ENCODE results near the gene SZT2. TPM values are rescaled to one million over a fixed set of nuclear protein-coding genes. Genes with fewer than 3 reads are reported as not detected.

The SZT2 gene
- total RNA-seq, 5 donors from 2014 or later (not counting 1 experiment from before 2014, with no cell fraction given): 106 to 137 (median 130) TPM

DNA sequence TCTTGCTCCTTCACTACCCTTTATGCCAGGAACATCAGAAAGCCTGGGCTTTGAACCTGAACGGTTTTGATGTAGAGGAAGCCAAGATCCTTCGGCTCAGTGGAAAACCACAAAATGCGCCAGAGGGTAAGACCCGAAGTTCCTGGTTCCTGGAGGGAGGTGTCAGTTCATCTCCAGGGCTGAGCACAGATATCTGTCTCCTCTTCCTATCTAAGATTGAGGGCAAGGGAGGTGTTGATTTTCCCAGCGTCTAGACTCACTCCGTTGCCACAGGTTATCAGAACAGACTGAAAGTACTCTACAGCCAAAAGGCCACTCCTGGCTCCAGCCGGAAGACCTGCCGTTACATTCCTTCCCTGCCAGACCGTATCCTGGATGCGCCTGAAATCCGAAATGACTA is 30.0 kb upstream of the SZT2 start:
- Mint-ChIP-seq H3K36me3 (peaks cover 24% of the 10 kb centered on the region), H3K27ac (no peak overlapping the region), H3K4me3 (peak overlapping the region; percentile 66 to 87 (median 85)), H3K27me3 (no peaks in the 10 kb centered on the region), H3K4me1 (peaks cover 17 to 28% (median 19%) of the 10 kb centered on the region in 3 donors), H3K9me3 (no peaks in the 10 kb centered on the region)
- Histone ChIP-seq H3K4me3 (ENCODE audit: control insufficient read depth in 1 of 2, extremely low read depth in 1 of 2, low read length in 1 of 2) (no peak overlapping the region), H3K4me1 (ENCODE audit: control insufficient read depth in 1 of 2, extremely low read depth in 1 of 2, insufficient read depth in 2 of 2, low read length in 2 of 2) (peaks cover 5 to 15% of the 10 kb centered on the region in 2 experiments), H3K36me3 (ENCODE audit: control insufficient read depth in 2 of 2, extremely low read depth in 1 of 2, insufficient read depth in 1 of 2, low read length in 1 of 2) (peaks cover 7 to 27% of the 10 kb centered on the region in 2 donors), H3K27me3 (replicated peaks in 1 of 2; ENCODE audit: control insufficient read depth in 2 of 2, extremely low read depth in 1 of 2, insufficient read depth in 2 of 2, low read length in 1 of 2) (no peaks in the 10 kb centered on the region), H3K27ac (ENCODE audit: low read length) (no peak overlapping the region), H3K9me3 (no peaks in the 10 kb centered on the region)
- ChIA-PET CTCF (no interaction called here), POLR2A (interaction anchor here in 1 of 2 donors (0.6 kb wide), 1 partner anchor 1852 kb away, joined by 12 read pairs; no protein-coding TSS in a partner anchor)
- DNase-seq (no peak), ATAC-seq (replicated peaks in 1 of 4) (no peak)
- 53% methylated on average over 3 of the region's 11 CpGs for WGBS (ENCODE audit: insufficient coverage)

DNA sequence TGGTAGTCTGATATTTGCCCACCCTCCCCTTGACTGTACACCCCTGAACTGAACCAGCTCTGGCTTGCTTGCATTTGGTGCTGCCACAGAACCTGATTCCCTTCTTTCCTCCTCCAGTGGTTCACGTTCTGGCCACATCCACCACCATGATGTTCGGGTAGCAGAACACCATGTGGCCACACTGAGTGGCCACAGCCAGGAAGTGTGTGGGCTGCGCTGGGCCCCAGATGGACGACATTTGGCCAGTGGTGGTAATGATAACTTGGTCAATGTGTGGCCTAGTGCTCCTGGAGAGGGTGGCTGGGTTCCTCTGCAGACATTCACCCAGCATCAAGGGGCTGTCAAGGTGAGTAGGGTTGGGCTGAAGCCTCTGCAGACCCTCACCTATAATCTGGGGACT is 29.1 kb upstream of the SZT2 start:
- H3K4me3 Mint-ChIP-seq: no peak overlapping the region
- 27% methylated on average over 2 of the region's 4 CpGs for WGBS (ENCODE audit: insufficient coverage)
- CTCF ChIA-PET: no interaction called here

DNA sequence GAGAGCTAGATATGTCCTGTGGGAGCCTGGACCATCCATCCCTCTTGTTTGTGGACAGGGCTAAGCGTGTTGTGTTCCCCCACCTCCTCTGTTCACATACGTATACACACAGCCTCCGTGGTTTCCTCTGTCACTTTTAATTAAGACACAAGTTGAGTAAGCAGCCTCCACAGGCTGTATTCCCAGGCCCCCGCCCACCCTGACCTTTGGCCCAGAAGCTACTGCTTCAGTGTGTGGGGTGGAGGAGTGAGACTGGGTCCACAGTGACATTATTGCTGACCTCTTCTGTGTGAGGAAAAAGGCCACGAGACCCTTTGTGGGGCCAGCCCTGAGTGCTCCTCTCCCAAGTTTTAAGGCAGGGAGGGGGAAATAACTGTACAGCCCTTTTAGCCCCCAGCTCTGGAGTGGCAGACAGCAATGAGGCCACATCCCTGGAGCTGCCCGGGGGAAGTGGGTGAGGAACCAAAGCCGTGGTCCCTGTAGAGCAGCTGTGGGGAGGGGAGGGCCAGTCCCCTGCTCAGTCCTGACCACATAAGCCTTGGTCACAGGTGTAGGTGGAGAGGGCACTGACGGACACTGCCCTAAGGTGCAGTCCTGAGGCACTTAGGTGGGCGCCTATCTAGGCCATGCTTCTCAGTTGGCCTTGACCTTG is 26.3 kb upstream of the SZT2 start:
- POLR2A ChIA-PET: interaction anchor here in 1 of 2 donors (0.6 kb wide), 1 partner anchor 32 kb away, joined by 6 read pairs; no protein-coding TSS in a partner anchor
- H3K27me3 ChIP-seq (replicated peaks in 1 of 2; ENCODE audit: control insufficient read depth in 2 of 2, extremely low read depth in 1 of 2, insufficient read depth in 2 of 2, low read length in 1 of 2): no peaks in the 10 kb centered on the region
- peaks cover 29% of the 10 kb centered on the region for H3K36me3 Mint-ChIP-seq

More for the DNA sequence above, 29.1 kb upstream of the SZT2 start:
- no peaks in the 10 kb centered on the region for H3K27me3 ChIP-seq (replicated peaks in 1 of 2; ENCODE audit: control insufficient read depth in 2 of 2, extremely low read depth in 1 of 2, insufficient read depth in 2 of 2, low read length in 1 of 2)
- no peaks in the 10 kb centered on the region for H3K27me3 Mint-ChIP-seq
- H3K36me3 Mint-ChIP-seq: peaks cover 29% of the 10 kb centered on the region
- ATAC-seq (replicated peaks in 1 of 4) (no peak), DNase-seq (no peak)
- H3K9me3 Mint-ChIP-seq: no peaks in the 10 kb centered on the region
- no peak overlapping the region for H3K27ac Mint-ChIP-seq
- peaks cover 22 to 37% (median 26%) of the 10 kb centered on the region in 3 donors for H3K4me1 Mint-ChIP-seq
- H3K4me3 ChIP-seq (ENCODE audit: control insufficient read depth in 1 of 2, extremely low read depth in 1 of 2, low read length in 1 of 2): no peak overlapping the region
- no peaks in the 10 kb centered on the region for H3K9me3 ChIP-seq
- no peak overlapping the region for H3K27ac ChIP-seq (ENCODE audit: low read length)
- POLR2A ChIA-PET: no interaction called here
- peaks cover 5 to 16% of the 10 kb centered on the region in 2 experiments for H3K4me1 ChIP-seq (ENCODE audit: control insufficient read depth in 1 of 2, extremely low read depth in 1 of 2, insufficient read depth in 2 of 2, low read length in 2 of 2)
- peaks cover 7 to 35% of the 10 kb centered on the region in 2 donors for H3K36me3 ChIP-seq (ENCODE audit: control insufficient read depth in 2 of 2, extremely low read depth in 1 of 2, insufficient read depth in 1 of 2, low read length in 1 of 2)

DNA sequence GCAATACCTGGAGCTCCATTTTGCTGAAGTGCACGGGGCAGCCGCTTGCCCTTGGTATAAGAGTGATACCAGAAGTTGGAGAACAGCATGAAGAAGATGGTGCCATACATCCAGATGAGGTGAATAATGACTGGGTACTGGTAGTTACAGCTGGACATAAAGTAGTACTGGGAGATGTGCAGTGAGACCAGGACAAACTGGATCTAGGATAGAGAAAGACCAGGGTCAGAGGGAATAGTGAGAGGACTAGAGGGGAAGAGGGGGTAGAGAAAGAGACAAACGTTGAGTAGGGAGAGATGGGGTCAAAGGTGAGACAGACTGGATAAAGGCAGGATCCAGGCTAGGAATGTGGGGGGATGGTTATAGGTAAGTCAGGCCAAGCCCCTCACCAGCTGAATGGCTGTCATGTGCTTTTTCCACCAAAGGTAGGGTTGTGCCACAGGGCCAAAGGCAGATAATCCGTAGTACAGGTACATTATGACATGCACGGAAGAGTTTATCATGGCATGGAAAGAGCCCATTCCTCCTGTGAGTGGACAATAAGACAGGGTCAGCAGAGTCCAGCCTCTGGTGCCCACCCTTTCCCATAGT is 25.7 kb upstream of the SZT2 start:
- DNase-seq (no peak), ATAC-seq (replicated peaks in 1 of 4) (no peak)
- H3K27me3 ChIP-seq (replicated peaks in 1 of 2; ENCODE audit: control insufficient read depth in 2 of 2, extremely low read depth in 1 of 2, insufficient read depth in 2 of 2, low read length in 1 of 2): no peaks in the 10 kb centered on the region
- peaks cover 4 to 33% of the 10 kb centered on the region in 2 experiments for H3K4me1 ChIP-seq (ENCODE audit: control insufficient read depth in 1 of 2, extremely low read depth in 1 of 2, insufficient read depth in 2 of 2, low read length in 2 of 2)
- H3K9me3 ChIP-seq: no peaks in the 10 kb centered on the region
- Mint-ChIP-seq H3K27me3 (no peaks in the 10 kb centered on the region), H3K9me3 (no peaks in the 10 kb centered on the region), H3K36me3 (peaks cover 29% of the 10 kb centered on the region), H3K4me3 (no peak overlapping the region), H3K27ac (no peak overlapping the region), H3K4me1 (peaks cover 36 to 47% (median 40%) of the 10 kb centered on the region in 3 donors)
- WGBS (ENCODE audit: insufficient coverage): 84% methylated on average over 5 of the region's 5 CpGs
- H3K4me3 ChIP-seq (ENCODE audit: control insufficient read depth in 1 of 2, extremely low read depth in 1 of 2, low read length in 1 of 2): no peak overlapping the region
- H3K36me3 ChIP-seq (ENCODE audit: control insufficient read depth in 2 of 2, extremely low read depth in 1 of 2, insufficient read depth in 1 of 2, low read length in 1 of 2): peaks cover 7 to 35% of the 10 kb centered on the region in 2 donors
- H3K27ac ChIP-seq (ENCODE audit: low read length): no peak overlapping the region
- ChIA-PET CTCF (no interaction called here), POLR2A (interaction anchor here in 1 of 2 donors (0.6 kb wide), 2 partner anchors 9 to 31 kb away, joined by 6 read pairs; no protein-coding TSS in a partner anchor)

More for the DNA sequence above, 26.3 kb upstream of the SZT2 start:
- CTCF ChIA-PET: interaction anchor here in 1 of 2 donors (0.6 kb wide), 1 partner anchor 8 kb away, joined by 3 read pairs; no protein-coding TSS in a partner anchor
- peaks cover 32 to 47% (median 37%) of the 10 kb centered on the region in 3 donors for H3K4me1 Mint-ChIP-seq
- H3K9me3 Mint-ChIP-seq: no peaks in the 10 kb centered on the region
- Histone ChIP-seq H3K9me3 (no peaks in the 10 kb centered on the region), H3K4me3 (ENCODE audit: control insufficient read depth in 1 of 2, extremely low read depth in 1 of 2, low read length in 1 of 2) (no peak overlapping the region), H3K36me3 (ENCODE audit: control insufficient read depth in 2 of 2, extremely low read depth in 1 of 2, insufficient read depth in 1 of 2, low read length in 1 of 2) (peaks cover 7 to 35% of the 10 kb centered on the region in 2 donors), H3K27ac (ENCODE audit: low read length) (no peak overlapping the region), H3K4me1 (ENCODE audit: control insufficient read depth in 1 of 2, extremely low read depth in 1 of 2, insufficient read depth in 2 of 2, low read length in 2 of 2) (peaks cover 0 to 30% of the 10 kb centered on the region in 2 experiments)
- H3K27me3 Mint-ChIP-seq: no peaks in the 10 kb centered on the region
- WGBS (ENCODE audit: insufficient coverage): 73% methylated on average over 4 of the region's 9 CpGs
- DNase-seq (no peak), ATAC-seq (replicated peaks in 1 of 4) (no peak)
- H3K27ac Mint-ChIP-seq: no peak overlapping the region
- no peak overlapping the region for H3K4me3 Mint-ChIP-seq

DNA sequence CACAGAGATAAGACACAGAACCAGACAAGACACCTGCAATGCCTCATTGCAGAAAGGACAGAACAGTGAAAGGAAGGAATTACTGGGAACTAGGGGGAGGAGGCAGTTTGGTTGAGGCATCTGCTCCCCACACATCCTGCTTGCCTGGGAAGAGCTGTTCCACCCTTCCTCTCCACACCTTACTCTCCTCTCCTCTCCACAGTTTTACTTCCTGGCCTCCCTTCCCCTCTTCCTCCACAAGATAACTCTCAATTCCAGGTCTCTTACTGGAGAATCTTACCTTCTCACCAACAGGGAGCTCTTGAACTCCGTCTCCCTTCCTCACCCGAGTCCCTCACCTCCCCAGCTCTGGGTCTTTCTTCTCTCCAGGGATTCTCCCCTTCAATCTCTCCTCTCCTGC is 24.0 kb upstream of the SZT2 start:
- Mint-ChIP-seq H3K9me3 (no peaks in the 10 kb centered on the region), H3K36me3 (peaks cover 29% of the 10 kb centered on the region), H3K4me3 (peak overlapping the region; percentile 81 to 97 (median 87)), H3K4me1 (peaks cover 36 to 44% (median 37%) of the 10 kb centered on the region in 3 donors), H3K27ac (peak overlapping the region; percentile 88 to 91), H3K27me3 (no peaks in the 10 kb centered on the region)
- 94% methylated on average over 2 of the region's 2 CpGs for WGBS (ENCODE audit: insufficient coverage)
- ChIA-PET CTCF (no interaction called here), POLR2A (no interaction called here)
- peak overlapping the region; percentile 74 for H3K27ac ChIP-seq (ENCODE audit: low read length)
- H3K9me3 ChIP-seq: no peaks in the 10 kb centered on the region
- H3K36me3 ChIP-seq (ENCODE audit: control insufficient read depth in 2 of 2, extremely low read depth in 1 of 2, insufficient read depth in 1 of 2, low read length in 1 of 2): peaks cover 7 to 35% of the 10 kb centered on the region in 2 donors
- no peaks in the 10 kb centered on the region for H3K27me3 ChIP-seq (replicated peaks in 1 of 2; ENCODE audit: control insufficient read depth in 2 of 2, extremely low read depth in 1 of 2, insufficient read depth in 2 of 2, low read length in 1 of 2)
- ATAC-seq (replicated peaks in 1 of 4) (no peak), DNase-seq (no peak)
- peaks cover 4 to 36% of the 10 kb centered on the region in 2 experiments for H3K4me1 ChIP-seq (ENCODE audit: control insufficient read depth in 1 of 2, extremely low read depth in 1 of 2, insufficient read depth in 2 of 2, low read length in 2 of 2)
- H3K4me3 ChIP-seq (ENCODE audit: control insufficient read depth in 1 of 2, extremely low read depth in 1 of 2, low read length in 1 of 2): no peak overlapping the region

DNA sequence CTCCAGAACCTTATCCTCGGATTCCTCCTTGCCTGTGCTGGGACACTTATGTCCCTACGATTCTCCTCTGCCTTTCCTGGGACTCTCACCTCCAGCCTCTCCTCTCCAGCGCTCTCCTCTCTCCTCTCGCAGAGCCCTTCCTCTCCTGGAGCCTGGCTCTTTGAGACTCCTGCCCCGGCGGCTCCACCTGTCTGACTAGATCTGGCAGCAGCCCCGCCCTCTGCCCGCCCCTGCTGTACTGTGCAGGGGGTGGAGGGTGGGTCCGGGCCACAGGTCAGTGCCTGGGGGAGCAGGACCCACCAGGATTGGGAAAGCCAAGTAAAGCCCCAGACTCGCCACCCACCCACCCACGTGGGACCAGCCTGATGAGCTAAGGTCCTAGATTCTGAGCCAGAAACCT is 23.5 kb upstream of the SZT2 start:
- ChIA-PET POLR2A (no interaction called here), CTCF (no interaction called here)
- Mint-ChIP-seq H3K27ac (peak overlapping the region; percentile 88 to 91), H3K4me3 (peak overlapping the region; percentile 81 to 97 (median 87)), H3K9me3 (no peaks in the 10 kb centered on the region), H3K27me3 (no peaks in the 10 kb centered on the region), H3K36me3 (peaks cover 28% of the 10 kb centered on the region), H3K4me1 (peaks cover 40 to 48% (median 42%) of the 10 kb centered on the region in 3 donors)
- ATAC-seq (replicated peaks in 1 of 4) (no peak), DNase-seq (no peak)
- Histone ChIP-seq H3K27me3 (replicated peaks in 1 of 2; ENCODE audit: control insufficient read depth in 2 of 2, extremely low read depth in 1 of 2, insufficient read depth in 2 of 2, low read length in 1 of 2) (no peaks in the 10 kb centered on the region), H3K36me3 (ENCODE audit: control insufficient read depth in 2 of 2, extremely low read depth in 1 of 2, insufficient read depth in 1 of 2, low read length in 1 of 2) (peaks cover 5 to 35% of the 10 kb centered on the region in 2 donors), H3K9me3 (no peaks in the 10 kb centered on the region), H3K4me3 (ENCODE audit: control insufficient read depth in 1 of 2, extremely low read depth in 1 of 2, low read length in 1 of 2) (no peak overlapping the region), H3K4me1 (ENCODE audit: control insufficient read depth in 1 of 2, extremely low read depth in 1 of 2, insufficient read depth in 2 of 2, low read length in 2 of 2) (peaks cover 4 to 36% of the 10 kb centered on the region in 2 experiments), H3K27ac (ENCODE audit: low read length) (peak overlapping the region; percentile 74)
- whole genome bisulfite sequencing (ENCODE audit: insufficient coverage): 67% methylated on average over 3 of the region's 11 CpGs
